GM18861 (cell line): ENCODE measurements around the gene IL22.

Experiments used
- ATAC-seq: cut with Tn5 transposase; IDR thresholded peaks from one replicate; pipeline ENCODE4 v1.9.1; 2021; ENCODE audit not compliant: unreplicated experiment

IL22 gene, protein sequence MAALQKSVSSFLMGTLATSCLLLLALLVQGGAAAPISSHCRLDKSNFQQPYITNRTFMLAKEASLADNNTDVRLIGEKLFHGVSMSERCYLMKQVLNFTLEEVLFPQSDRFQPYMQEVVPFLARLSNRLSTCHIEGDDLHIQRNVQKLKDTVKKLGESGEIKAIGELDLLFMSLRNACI

DNA sequence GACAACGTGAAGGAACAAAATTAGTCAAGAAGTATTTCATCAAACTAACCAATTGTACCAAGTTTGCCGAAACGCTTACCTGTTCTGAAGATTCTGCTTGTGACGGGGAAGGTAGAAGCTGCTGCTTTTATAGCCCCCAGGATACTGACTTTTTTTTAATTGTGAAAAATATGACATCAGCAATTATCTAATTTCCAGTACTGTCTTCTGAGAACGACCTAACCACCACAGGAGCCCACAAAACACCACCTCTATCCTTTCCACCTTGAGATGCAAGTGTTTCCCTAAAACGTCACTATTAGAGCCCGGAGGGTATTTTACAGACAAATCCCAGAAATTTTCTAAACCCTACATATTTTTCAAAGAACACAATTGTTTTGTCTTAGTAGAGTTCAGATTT is at the start of gene IL22:
IL22 (minus strand) TSS at position 101 of the 400 bp plus-strand sequence. CDS start 156 bp downstream, outside the sequence.
- ATAC-seq, result no peak

DNA sequence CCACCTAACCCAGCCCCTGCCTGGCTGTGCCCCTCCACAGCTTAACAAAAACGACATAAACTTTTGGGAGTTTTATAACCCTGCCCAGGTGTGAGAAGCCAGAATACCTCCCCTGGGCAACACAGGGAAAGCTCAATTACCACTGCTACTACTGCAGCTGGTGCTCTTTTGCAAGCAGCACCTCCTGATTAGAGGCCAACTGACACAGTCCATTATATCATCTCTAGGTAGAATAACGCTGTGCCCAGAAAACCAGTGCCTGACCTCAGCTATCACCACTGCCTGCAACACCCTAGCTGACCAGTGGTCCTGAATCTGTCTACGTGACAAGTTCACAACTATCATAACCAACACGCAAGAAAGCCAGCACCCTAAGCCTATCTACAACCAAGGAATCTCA is 44.5 kb upstream of the IL22 start:
- ATAC-seq, result no peak

DNA sequence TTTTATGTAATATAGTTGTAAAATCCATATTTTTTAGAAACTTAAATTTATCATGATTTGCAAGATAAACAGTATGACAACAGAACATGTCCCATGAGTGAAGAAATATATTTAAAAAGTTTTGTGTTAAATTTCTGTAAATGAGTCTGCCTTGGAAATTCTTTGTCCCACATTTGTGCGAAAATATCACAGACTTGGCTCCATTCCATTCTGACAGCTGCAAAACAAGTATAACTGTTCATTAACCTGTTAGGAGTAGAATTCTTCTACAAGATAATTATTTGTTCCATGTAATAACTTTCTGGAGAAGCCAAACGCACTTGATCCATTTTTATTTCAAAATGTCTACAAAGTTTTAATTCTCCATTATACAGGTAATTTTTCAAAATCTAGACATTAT is 40.8 kb upstream of the IL22 start:
- ATAC-seq, result no peak

DNA sequence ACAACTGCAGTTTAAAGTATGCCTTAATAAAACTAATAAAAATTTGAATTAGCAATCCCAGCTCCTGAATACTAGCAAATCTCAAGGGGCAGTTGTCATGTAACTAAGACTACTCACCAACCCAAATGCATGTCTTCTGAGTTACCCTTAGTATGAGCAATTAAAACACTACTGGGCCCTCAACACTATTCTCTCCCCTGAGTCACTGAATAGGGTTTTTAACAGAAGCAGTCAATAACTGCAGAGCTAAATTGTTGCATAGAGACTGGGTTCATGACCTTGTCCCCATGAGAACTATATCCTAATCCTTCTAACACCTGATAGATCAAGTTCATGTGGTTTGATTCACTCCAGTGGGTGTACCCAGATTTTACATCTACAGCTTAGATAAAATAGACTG is 39.9 kb upstream of the IL22 start:
- no peak for ATAC-seq

DNA sequence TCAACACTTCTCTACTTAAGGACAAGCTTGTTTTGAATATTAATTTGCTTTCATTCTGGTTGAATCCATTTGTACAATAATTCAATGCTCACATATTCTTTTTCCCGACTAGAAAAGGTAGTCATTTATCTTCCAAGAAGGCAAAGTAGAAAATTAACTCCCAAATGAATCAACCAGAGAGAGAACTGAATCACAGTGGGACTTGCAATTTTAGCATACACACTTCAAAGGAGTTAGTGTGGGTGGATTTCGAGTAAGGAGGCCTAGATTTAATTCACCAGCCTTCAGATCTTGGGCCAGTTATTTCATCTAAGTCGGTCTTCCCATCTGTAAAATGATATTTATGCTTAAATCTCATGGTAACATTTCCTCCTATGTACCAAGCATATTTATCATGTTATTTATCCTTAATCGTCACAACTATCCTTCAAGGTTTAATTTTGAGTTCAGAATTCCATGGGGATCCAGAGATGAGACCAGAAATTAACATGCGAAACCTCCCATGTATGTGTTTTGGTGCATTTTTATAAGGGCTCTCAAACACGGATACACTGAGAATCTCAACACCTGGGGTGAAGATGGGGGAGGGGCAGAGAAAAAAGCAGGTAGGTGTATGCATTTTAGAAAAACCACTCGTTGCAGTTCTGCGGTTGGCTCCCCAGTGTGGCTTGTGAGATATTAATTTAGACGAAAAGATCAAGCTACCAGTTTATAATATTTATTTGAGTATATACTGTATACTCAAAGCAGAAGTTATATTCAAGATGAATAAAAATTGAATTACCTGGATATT is 38.9 kb upstream of the IL22 start:
- no peak for ATAC-seq

DNA sequence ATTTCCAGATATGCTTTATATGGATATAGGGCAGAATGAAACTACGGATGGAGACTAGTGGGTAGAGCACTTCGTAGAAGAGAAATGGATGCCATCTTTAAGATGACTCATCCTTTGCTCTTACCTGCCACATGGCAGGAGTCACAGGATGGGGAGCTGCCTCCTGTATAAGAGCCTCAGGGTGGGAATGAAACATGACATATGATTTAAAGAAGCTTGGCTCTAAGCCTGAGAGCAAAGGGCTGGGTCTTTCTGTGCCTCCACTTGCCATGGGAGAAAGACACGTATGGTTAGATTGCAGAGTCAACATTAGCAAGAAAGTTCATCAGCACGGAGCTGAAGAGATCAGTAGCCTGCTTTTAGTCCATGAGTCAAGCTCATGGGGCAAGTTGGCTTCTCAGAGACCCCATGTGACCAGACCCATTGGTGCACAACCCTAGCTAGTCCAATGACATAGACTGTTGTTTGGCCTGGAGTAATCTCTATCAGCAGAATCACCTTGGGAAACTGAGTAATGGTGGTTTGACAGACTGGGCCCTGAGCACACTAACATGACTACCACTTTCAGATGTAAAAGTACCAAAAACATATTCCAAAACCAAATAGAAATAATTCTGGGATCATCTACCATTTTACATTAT is 38.1 kb upstream of the IL22 start:
- no peak for ATAC-seq

DNA sequence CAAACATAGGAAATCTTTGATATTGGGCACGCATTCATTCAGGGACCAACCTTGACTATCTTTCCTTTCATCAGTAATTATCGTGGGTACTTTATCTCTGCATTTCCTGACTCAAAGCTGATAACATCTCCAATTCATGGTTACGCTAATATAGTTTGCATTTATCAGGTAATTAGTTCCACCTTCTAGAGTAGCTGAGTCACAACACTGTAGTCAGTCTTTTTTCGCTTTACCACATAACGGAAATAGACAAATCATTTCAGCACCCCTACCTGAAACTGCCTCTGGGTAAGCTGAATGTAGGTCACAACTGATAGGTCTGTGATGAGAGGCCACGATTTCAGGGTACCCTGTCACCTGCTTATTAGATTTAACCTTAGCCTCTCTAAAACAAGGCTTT is 36.7 kb upstream of the IL22 start:
- peak; percentile 100 for ATAC-seq

DNA sequence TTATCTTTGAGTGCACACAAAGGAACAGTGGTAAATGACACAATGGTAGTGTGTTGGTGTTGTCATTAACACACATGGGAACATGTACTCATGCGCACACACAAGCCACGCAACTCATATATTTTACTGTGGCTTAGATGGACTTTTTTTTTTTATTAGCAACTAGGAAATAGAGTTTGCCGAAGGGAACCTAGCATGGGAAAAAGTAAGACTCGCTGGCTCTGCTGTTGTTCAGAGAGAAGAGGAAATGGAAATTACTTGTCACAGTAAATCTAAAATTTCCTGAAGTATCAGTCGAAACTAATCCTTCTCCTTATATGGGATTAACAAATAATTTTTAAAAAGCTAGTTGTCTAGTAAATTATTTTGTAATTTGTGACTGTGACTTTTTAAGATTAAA is 33.7 kb upstream of the IL22 start:
- no peak for ATAC-seq

DNA sequence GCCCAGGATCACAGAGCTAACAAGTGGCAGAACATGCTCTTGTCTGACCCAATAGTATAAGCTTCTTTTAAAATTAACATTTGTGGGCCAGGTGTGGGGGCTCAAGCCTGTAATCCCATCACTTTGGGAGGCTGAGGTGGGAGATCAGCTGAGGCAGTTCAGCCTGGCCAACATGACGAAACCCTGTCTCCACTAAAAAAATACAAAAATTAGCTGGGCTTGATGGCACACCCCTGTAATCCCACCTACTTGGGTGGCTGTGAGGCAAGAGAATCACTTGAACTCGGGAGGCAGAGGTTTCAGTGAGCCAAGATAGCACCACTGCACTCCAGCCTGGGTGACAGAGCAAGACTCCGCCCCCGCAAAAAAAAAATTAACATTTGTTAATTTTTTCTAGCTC is 33.0 kb upstream of the IL22 start:
- no peak for ATAC-seq

DNA sequence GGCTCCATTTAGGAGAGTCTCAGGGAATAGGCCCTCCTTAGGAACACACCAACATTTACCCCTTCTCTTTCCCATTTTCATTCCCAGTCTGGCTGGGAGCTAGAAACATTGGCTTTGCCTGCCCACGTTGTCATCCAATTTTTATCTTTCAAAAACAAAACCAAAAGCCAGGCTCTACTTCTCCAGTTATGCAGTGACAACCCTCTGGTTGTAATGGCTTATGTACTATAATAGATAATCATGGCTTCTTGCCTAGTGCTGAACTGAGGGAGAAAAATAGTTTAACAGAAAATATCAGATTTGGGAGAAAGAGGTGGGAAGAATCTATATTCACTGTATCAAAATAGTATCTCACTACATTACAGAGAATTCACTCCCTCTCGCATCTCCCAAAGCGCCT is 32.1 kb upstream of the IL22 start:
- no peak for ATAC-seq

DNA sequence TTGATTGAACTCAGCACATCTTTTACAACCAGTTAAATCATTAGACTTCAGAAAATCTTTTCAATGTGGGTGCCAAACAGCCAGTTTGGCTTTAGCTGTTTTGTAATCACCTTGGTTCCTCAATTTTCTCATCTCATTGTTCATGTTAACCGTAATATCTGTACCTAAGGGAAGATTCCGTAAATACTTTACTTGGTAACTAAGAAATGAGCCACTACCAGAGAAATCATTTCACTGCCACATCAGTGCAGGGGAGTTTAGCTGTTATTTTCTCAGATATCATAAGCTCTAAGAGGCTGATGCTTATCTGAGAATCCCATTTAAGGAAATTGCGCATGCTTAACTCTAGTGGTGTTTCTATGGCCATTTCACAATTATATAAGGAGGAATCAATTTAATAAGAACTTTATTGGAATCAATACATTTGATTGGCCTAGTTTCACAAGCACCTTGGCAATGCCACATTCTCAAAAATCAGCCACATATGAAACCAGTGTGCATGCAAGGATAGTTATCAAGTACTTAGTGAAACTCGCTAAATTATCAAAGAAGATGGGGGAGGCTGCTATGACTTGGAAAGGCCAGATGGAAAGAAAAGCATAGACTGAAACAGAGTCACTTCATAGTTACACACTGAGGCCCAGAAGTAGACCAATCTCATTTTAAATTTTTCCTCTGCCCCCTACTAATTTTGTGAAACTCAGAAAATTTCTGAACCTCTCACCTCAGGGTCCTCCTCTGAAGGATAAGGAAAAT is 28.1 kb upstream of the IL22 start:
- ATAC-seq, result no peak

DNA sequence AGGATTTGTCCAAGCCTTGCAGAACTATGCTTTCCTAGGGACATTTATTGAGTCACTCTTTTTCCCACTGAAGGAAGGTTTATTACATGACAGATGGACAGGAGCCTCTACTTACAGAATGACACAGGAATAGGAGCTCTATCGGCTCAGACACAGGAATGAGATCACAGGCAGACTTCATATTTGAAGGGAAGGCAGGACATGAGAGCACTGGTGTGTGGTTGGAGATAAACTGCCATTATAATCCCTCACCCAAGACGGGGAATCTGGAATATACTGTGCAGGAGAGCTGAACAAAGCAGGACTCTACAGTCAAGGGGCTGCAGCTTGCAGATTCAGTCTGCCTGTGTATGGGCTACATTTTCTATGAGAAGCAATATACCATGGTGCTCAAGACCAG is 26.8 kb upstream of the IL22 start:
- no peak for ATAC-seq

DNA sequence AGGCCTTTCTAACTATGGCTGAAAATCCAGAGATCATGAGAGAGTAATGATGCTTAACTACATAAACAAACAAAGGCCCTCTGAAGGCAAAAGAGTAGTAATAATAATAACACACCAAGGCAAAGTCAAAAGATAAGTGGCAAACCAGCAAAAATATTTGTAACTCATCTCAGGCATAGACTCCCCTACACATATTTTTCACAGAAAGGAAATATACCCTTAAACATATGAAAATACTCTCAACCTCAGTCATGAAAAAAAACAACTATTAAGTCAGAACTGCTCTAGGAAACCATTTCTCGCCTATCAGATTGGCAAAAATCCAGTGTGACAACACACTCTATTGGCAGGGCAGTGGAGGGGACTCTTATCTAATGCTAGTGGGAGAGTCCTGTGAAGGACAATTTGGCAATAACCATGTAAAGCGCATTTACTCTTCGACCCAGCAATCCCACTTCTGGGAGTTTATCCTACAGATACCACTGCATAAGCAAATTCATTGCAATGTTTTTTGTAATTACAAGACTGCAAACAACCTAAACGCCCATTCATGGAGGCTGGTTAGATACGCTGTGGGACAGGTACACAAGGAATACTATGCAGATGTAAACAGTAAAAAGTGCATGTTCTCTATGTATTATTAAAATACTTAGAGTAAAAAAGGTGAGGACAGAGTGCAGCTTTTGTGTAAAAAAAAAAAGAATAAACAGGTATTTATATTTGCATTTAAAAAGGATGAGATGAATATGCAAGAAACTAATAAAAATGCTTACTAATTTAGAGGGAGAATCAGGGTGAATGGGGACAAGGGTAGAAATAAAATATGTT is 26.0 kb upstream of the IL22 start:
- no peak for ATAC-seq

DNA sequence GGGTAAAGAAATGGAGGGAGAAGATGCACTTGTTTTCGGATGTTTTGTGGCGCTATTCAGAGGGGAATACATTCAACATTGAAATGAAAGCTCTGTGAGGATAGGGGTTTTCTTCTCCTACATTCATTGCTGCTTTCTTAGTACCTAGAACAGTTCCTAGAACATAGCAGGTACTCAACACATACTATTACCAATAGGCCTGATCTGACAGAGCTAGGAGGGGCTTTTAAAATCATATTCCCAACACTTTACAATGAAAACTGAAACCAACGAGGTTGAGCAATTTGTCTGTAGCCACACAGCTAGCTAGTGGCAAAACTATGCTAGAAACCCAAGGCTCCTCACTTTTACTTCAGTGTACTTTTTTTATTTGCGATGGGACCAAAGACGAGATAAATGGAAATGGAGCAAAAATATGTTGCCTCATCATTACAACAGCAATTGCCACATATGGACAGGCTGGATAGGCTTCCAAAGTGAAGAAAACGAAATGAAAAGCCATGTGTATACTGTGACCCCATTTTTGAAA is 23.1 kb upstream of the IL22 start:
- no peak for ATAC-seq

DNA sequence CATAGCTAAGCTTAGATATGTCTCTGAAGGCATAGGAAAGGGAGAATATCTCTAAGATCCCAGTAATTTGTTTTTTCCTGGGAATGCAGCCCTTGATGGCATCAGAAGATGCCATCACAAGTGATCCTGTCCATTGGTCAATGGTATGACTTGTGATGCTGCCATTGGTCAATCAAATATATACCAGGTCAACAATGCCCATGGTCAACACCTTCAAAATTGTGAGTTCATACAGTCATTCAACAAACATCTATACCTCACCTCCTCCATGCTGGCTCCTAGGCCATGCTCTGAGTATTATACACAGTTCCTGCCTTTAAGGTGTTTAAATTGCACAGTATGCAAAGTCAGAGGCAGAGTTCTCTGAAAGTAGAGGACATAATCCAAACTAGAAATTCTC is 19.3 kb upstream of the IL22 start:
- ATAC-seq, result no peak

DNA sequence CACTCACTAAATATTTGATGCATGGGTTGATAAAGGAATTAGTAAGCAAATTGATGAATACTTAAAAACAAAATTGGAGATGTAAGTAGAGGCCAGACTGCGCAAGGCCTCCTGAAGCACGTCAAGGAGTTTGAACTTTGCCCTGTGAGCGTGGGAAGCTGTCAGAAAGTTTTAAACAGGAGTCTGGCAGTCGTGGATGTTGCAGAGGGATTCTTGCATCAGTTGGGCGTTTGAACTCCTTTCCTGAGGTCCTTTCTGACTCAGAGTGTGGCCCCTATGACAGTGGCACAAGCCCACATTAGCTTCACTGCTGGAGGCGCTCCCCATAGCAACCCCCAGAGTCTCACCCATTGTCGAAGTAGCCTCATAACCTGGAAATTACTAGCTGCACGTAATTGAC is 17.9 kb upstream of the IL22 start:
- no peak for ATAC-seq

DNA sequence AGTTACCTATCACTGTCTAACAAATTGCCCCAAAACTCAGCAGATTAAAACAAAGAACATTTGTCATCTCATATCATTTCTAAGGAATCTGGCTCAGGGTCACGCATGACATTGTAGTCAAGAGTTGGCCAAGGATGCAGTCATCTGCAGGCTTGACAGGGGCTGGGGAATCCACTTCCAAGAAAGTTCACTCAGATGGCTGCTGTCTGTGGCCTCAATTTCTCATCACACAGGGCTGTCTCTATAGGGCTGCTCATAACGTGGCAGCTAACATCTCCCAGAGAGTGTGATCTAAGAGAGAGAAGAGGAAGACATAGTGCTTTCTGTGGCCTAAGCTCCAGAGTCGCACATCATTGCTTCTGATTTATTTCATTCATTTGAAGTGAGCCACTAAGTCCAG is 17.0 kb upstream of the IL22 start:
- no peak for ATAC-seq

DNA sequence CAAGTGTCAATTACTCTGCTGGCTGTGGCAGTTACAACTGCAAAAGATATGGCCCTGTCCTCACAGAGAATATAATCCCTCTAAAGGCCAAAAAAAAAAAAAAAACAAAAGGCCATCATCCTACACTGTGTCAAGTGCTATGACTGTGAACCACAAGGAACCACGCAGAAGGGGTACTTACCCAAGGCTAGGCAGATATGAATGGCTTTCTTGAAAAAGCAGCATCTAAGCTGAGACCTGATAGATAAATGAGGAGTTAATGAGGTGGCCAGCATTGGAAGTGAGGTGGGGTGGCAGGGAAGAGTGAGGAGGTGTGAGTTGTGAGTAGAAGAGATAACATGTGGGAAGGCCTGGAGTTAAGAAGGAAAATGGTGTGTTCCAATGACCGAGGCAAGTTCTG is 16.4 kb upstream of the IL22 start:
- no peak for ATAC-seq

DNA sequence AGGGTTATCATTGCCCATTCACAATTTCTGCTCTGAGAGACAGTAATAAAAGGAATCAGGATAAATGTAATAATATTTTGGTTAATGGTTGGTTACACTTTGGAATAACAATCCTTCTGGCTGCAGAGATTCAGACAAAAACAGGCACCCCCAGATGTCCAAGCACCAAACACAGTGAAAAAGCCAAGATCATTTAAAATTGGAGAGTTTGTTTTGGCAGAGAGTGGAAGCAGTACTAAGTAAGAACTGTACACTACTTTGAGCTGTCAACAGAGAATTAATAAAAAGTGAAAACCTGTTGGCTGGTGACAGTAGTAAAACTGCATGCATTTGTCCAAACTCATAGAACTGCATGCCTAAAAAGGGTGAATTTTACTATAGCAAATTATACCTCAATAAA is 15.6 kb upstream of the IL22 start:
- no peak for ATAC-seq

DNA sequence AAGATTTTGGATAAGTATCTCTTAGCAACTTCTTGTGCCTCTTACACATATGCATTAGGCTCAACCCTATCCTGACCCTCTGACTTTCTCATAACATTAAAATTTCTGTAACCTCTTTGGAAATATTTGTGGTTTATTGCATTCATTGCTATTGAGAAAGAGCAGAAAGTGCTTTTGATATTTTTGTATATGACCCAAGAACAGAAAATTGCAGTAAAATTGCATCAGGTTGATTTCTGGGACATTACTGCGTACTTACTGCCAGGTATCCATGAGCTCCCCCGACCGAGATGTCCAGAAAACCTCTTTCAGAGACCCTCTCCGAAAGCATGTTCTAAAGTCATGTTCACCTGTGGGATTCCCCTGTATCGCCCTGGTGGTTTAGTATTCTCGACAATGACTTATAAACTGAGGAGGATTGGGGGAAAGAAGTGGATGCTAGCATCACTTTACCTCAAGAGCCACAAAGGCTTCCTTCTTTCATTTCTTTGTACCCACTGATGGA is 14.5 kb upstream of the IL22 start:
- no peak for ATAC-seq
